ENCODE data around the gene UBE3D.
"Not testable (repeated sequence)": the region's sequence is repeated elsewhere in the genome, so short reads cannot be mapped to it uniquely, and the experiment has no call there.

- not testable (repeated sequence) for TF ChIP-seq CTCF (conservative IDR thresholded peaks at IDR 0.05; ENCODE audit: low read depth, low read length); EZH2 (IDR thresholded peaks at IDR 0.05; ENCODE audit: borderline replicate concordance, low read depth, low read length, poor library complexity, severe bottlenecking)
Measured at GRCh38 chr6:82856077-82856476, 209.6 kb downstream of the UBE3D start.
